ENCODE results near the gene USP11. TPM values are rescaled to one million over a fixed set of nuclear protein-coding genes. Genes with fewer than 3 reads are reported as not detected.

The USP11 gene
- total and polyA plus RNA-seq, 4 donors = 22.9 to 74.8 (median 40.2) TPM

DNA sequence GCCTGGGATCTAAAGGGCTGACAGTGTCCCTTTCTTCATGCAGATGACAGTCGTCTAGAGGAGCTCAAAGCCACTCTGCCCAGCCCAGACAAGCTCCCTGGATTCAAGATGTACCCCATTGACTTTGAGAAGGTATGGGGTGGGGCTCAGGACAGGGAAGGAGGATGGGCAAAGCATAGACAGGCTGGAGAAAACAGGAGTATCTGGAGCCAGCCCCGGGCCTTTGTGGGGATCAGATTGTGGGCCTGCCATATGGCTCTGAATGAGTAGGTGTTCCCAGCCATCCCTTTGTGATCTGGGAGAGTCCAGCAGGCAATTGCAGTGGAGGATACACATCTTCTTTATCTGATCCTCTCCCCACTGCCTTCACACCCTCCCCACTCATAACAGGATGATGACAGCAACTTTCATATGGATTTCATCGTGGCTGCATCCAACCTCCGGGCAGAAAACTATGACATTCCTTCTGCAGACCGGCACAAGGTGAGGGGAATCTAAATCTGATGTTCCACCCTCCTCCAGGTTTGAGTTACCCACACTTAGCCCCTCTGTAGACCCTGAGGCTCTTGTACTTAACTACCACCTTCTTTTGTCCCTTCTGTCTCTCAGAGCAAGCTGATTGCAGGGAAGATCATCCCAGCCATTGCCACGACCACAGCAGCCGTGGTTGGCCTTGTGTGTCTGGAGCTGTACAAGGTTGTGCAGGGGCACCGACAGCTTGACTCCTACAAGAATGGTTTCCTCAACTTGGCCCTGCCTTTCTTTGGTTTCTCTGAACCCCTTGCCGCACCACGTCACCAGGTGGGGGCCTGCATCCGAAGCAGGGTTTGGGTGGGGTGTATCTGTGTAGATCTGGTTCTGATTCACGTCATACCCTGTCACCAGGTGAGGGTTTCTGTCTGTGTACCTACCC, 20.2 kb upstream of the USP11 start:
- no peak for TF ChIP-seq CTCF (IDR thresholded peaks at IDR 0.05; ENCODE audit: control extremely low read depth, extremely low read depth)
- H3K36me3 ChIP-seq (ENCODE audit: control insufficient read depth in 4 of 4, insufficient read depth in 4 of 4, low read length in 4 of 4) = peaks cover 10 to 67% (median 63%) of the 10 kb centered on the region in 4 donors

DNA sequence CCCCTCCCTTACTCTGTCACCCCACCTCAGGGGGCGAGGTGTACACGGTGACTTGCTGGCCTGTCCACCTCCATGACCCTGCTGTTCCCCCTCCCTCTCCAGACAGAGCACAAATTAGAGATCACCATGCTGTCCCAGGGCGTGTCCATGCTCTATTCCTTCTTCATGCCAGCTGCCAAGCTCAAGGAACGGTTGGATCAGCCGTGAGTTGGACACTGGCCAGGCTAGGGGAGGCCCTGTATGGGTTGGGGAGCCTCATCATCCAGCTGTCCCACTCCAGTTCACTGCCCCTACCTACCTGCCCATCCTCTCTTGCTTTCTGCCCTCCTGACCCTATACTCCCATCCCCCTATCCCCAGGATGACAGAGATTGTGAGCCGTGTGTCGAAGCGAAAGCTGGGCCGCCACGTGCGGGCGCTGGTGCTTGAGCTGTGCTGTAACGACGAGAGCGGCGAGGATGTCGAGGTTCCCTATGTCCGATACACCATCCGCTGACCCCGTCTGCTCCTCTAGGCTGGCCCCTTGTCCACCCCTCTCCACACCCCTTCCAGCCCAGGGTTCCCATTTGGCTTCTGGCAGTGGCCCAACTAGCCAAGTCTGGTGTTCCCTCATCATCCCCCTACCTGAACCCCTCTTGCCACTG, 18.3 kb upstream of the USP11 start:
- peaks cover 0 to 9% (median 0%) of the 10 kb centered on the region in 4 donors for H3K9me3 ChIP-seq (ENCODE audit: control insufficient read depth in 4 of 4, insufficient read depth in 3 of 4, low read length in 3 of 4)
- H3K4me1 ChIP-seq (ENCODE audit: control insufficient read depth in 5 of 5, insufficient read depth in 5 of 5, low read length in 5 of 5) = peaks cover 0 to 16% (median 6%) of the 10 kb centered on the region in 5 donors
- peaks cover 0 to 4% (median 0%) of the 10 kb centered on the region in 3 donors for H3K27me3 ChIP-seq (ENCODE audit: control insufficient read depth in 3 of 3, insufficient read depth in 3 of 3, low read length in 2 of 3)
- no peak overlapping the region for H3K9ac ChIP-seq (ENCODE audit: insufficient read depth in 1 of 2, low read length in 2 of 2)
- peaks cover 10 to 55% (median 53%) of the 10 kb centered on the region in 4 donors for H3K36me3 ChIP-seq (ENCODE audit: control insufficient read depth in 4 of 4, insufficient read depth in 4 of 4, low read length in 4 of 4)
- no peak overlapping the region for H3K27ac ChIP-seq (ENCODE audit: low read depth in 1 of 2, low read length in 1 of 2)
- ATAC-seq (ENCODE audit: insufficient read depth, low FRiP score) = no peak
- no peak for DNase-seq
- no peak overlapping the region for H3K4me3 ChIP-seq
- TF ChIP-seq CTCF (IDR thresholded peaks at IDR 0.05; ENCODE audit: control extremely low read depth, extremely low read depth) = no peak
- WGBS, 2 donors = 91 to 95% methylated on average over 18 to 20 of the region's 20 CpGs

More for the DNA sequence above, 20.2 kb upstream of the USP11 start:
- WGBS, 2 donors = 94 to 97% methylated on average over 11 to 12 of the region's 12 CpGs
- peaks cover 0 to 8% (median 0%) of the 10 kb centered on the region in 3 donors for H3K27me3 ChIP-seq (ENCODE audit: control insufficient read depth in 3 of 3, insufficient read depth in 3 of 3, low read length in 2 of 3)
- ATAC-seq (ENCODE audit: insufficient read depth, low FRiP score) (no peak), DNase-seq (no peak)
- no peak overlapping the region for H3K9ac ChIP-seq (ENCODE audit: insufficient read depth in 1 of 2, low read length in 2 of 2)
- H3K4me3 ChIP-seq = no peak overlapping the region
- H3K4me1 ChIP-seq (ENCODE audit: control insufficient read depth in 5 of 5, insufficient read depth in 5 of 5, low read length in 5 of 5) = peaks cover 0 to 13% (median 5%) of the 10 kb centered on the region in 5 donors
- peaks cover 0 to 11% (median 0%) of the 10 kb centered on the region in 4 donors for H3K9me3 ChIP-seq (ENCODE audit: control insufficient read depth in 4 of 4, insufficient read depth in 3 of 4, low read length in 3 of 4)
- no peak overlapping the region for H3K27ac ChIP-seq (ENCODE audit: low read depth in 1 of 2, low read length in 1 of 2)

GRCh38 chrX:47215291-47215900, 17.4 kb upstream of the USP11 start:
- peaks cover 0 to 5% (median 0%) of the 10 kb centered on the region in 4 donors for H3K9me3 ChIP-seq (ENCODE audit: control insufficient read depth in 4 of 4, insufficient read depth in 3 of 4, low read length in 3 of 4)
- ATAC-seq (ENCODE audit: insufficient read depth, low FRiP score) (no peak), DNase-seq (no peak)
- H3K4me1 ChIP-seq (ENCODE audit: control insufficient read depth in 5 of 5, insufficient read depth in 5 of 5, low read length in 5 of 5) = peaks cover 0 to 25% (median 14%) of the 10 kb centered on the region in 5 donors
- WGBS, 2 donors = 95 to 96% methylated on average over 10 to 12 of the region's 12 CpGs
- no peak overlapping the region for H3K9ac ChIP-seq (ENCODE audit: insufficient read depth in 1 of 2, low read length in 2 of 2)
- H3K27ac ChIP-seq (ENCODE audit: low read depth in 1 of 2, low read length in 1 of 2) = no peak overlapping the region
- H3K27me3 ChIP-seq (ENCODE audit: control insufficient read depth in 3 of 3, insufficient read depth in 3 of 3, low read length in 2 of 3) = peaks cover 0 to 2% (median 0%) of the 10 kb centered on the region in 3 donors
- no peak for TF ChIP-seq CTCF (IDR thresholded peaks at IDR 0.05; ENCODE audit: control extremely low read depth, extremely low read depth)
- peaks cover 10 to 47% (median 46%) of the 10 kb centered on the region in 4 donors for H3K36me3 ChIP-seq (ENCODE audit: control insufficient read depth in 4 of 4, insufficient read depth in 4 of 4, low read length in 4 of 4)
- no peak overlapping the region for H3K4me3 ChIP-seq
